ENCODE results near the gene SECISBP2.

The SECISBP2 gene

DNA sequence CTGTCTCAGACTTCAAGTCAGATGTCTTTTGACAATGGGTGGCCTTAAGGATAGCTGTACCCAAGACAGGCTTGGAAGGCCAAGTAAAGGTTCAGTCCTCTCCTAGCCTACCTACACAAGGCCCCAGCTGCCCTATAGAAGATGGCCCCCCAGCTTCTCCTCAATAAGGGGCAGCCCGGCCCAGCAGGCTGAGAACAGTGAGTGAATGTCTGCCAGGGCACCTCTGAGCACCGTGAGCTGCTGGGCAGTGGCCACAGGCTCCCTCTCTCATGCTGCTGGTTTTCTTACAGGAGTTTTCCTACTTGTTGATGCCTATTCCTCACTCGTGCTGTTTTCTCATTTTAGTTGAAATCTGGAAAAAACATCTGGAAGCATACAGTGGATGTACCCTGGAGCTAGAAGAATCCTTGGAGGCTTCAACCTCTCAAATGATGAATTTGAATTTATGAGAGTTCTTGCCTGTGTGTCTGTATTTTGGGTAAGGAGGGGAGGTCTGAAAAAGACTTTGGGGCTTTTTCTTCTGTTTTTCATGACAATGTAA lies 40.1 kb downstream of the SECISBP2 start:
- Histone ChIP-seq H3K36me3 (ENCODE audit: control insufficient read depth in 1 of 2, insufficient read depth in 2 of 2, low read length in 2 of 2) (peaks cover 47 to 68% of the 10 kb centered on the region in 2 experiments), H3K18ac (ENCODE audit: low read length) (no peak overlapping the region), H3K79me2 (ENCODE audit: control insufficient read depth, insufficient read depth, low read length, poor library complexity) (no peaks in the 10 kb centered on the region), H3K9ac (ENCODE audit: low read length) (no peak overlapping the region), H3K4me2 (ENCODE audit: low read length) (no peak overlapping the region), H2BK120ac (ENCODE audit: insufficient read depth, low read length, poor library complexity) (no peak overlapping the region), H3K9me3 (ENCODE audit: insufficient read depth, low read depth, low read length) (peaks cover 3% of the 10 kb centered on the region), H2BK12ac (ENCODE audit: low read length) (no peak overlapping the region), H4K8ac (ENCODE audit: low read depth, low read length) (no peak overlapping the region), H3K27ac (ENCODE audit: low read depth, low read length) (no peak overlapping the region), H2AFZ (ENCODE audit: insufficient read depth, low read length, poor library complexity) (no peak overlapping the region), H3K4ac (ENCODE audit: low read depth, low read length) (no peak overlapping the region), H4K12ac (ENCODE audit: low read depth, low read length) (no peak overlapping the region), H2BK5ac (ENCODE audit: low read depth, low read length, poor library complexity) (no peak overlapping the region), H3K14ac (ENCODE audit: low read length) (no peak overlapping the region), H3K4me1 (ENCODE audit: control insufficient read depth in 1 of 2, insufficient read depth in 2 of 2, low read length in 2 of 2) (peaks cover 0 to 2% of the 10 kb centered on the region in 2 experiments), H2AK5ac (ENCODE audit: low read length) (no peak overlapping the region), H4K91ac (ENCODE audit: low read depth, low read length) (no peak overlapping the region), H3K27me3 (ENCODE audit: insufficient read depth, low read length) (no peaks in the 10 kb centered on the region), H3K4me3 (ENCODE audit: low read depth, low read length) (no peak overlapping the region), H3K23ac (ENCODE audit: low read length) (no peak overlapping the region), H3K79me1 (ENCODE audit: low read length) (no peaks in the 10 kb centered on the region)
- WGBS (ENCODE audit: extremely low coverage, insufficient coverage, insufficient read length): no CpG with 5 or more reads among the region's 3 CpGs
- no peak for DNase-seq

DNA sequence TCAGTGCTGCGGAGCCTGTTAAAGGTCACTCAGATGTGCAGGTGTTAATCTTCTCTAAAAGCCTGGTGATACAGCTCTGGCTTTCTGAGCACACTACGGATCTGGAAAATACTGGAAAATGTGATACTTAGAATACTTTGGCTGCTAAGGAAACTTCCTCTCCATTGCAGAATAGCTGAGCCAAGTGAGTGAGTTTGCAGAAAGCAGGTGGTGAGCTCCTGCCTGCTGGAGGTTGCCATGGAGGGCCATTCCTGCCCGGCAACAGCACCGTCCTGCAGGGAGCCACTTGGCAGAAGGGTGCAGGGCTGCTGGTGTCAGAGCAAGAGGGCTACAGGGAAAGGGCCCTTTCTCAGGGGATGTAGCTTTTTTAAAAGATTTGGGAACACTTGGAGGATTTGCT lies 40.7 kb downstream of the SECISBP2 start:
- H4K12ac ChIP-seq (ENCODE audit: low read depth, low read length): no peak overlapping the region
- no peak overlapping the region for H4K8ac ChIP-seq (ENCODE audit: low read depth, low read length)
- no CpG with 5 or more reads among the region's 4 CpGs for WGBS (ENCODE audit: extremely low coverage, insufficient coverage, insufficient read length)
- H2AK5ac ChIP-seq (ENCODE audit: low read length): no peak overlapping the region
- no peak overlapping the region for H3K23ac ChIP-seq (ENCODE audit: low read length)
- H3K36me3 ChIP-seq (ENCODE audit: control insufficient read depth in 1 of 2, insufficient read depth in 2 of 2, low read length in 2 of 2): peaks cover 48 to 70% of the 10 kb centered on the region in 2 experiments
- no peak for DNase-seq
- H3K4me3 ChIP-seq (ENCODE audit: low read depth, low read length): no peak overlapping the region
- no peaks in the 10 kb centered on the region for H3K79me1 ChIP-seq (ENCODE audit: low read length)
- H3K4ac ChIP-seq (ENCODE audit: low read depth, low read length): no peak overlapping the region
- no peak overlapping the region for H2BK5ac ChIP-seq (ENCODE audit: low read depth, low read length, poor library complexity)
- no peaks in the 10 kb centered on the region for H3K27me3 ChIP-seq (ENCODE audit: insufficient read depth, low read length)
- H2BK12ac ChIP-seq (ENCODE audit: low read length): no peak overlapping the region
- no peak overlapping the region for H3K4me2 ChIP-seq (ENCODE audit: low read length)
- H3K9ac ChIP-seq (ENCODE audit: low read length): no peak overlapping the region
- no peak overlapping the region for H2AFZ ChIP-seq (ENCODE audit: insufficient read depth, low read length, poor library complexity)
- H3K4me1 ChIP-seq (ENCODE audit: control insufficient read depth in 1 of 2, insufficient read depth in 2 of 2, low read length in 2 of 2): peaks cover 0 to 2% of the 10 kb centered on the region in 2 experiments
- no peak overlapping the region for H3K18ac ChIP-seq (ENCODE audit: low read length)
- peaks cover 4% of the 10 kb centered on the region for H3K9me3 ChIP-seq (ENCODE audit: insufficient read depth, low read depth, low read length)
- H3K14ac ChIP-seq (ENCODE audit: low read length): no peak overlapping the region
- no peaks in the 10 kb centered on the region for H3K79me2 ChIP-seq (ENCODE audit: control insufficient read depth, insufficient read depth, low read length, poor library complexity)
- H4K91ac ChIP-seq (ENCODE audit: low read depth, low read length): no peak overlapping the region
- H3K27ac ChIP-seq (ENCODE audit: low read depth, low read length): no peak overlapping the region
- H2BK120ac ChIP-seq (ENCODE audit: insufficient read depth, low read length, poor library complexity): no peak overlapping the region

DNA sequence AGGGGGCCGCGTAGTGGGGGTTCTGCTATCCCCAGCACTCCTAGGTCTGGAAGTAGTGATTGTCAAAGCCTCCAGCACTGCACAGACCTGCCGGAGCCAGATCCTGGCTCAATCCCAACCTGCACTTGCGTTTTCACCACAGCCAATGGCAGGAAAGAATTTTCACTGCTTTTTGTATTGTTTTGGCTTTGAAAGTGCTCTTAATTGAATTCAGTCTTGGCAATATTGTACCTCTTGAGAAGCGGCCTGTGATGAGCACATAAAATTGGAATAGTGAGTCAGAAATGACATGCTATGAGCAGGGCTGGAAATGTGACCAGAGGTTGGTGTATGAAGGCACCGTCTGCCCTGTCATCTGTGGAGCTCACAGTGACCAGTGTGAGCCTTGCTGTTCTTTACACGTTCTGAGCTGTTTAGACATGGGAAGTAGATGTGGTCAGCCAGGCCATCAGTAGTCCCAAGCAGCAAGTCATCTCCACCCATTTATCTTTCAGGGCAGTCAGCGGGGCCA lies 41.5 kb downstream of the SECISBP2 start:
- DNase-seq: no peak
- Histone ChIP-seq H4K91ac (ENCODE audit: low read depth, low read length) (no peak overlapping the region), H3K23ac (ENCODE audit: low read length) (no peak overlapping the region), H3K36me3 (ENCODE audit: control insufficient read depth in 1 of 2, insufficient read depth in 2 of 2, low read length in 2 of 2) (peaks cover 44 to 63% of the 10 kb centered on the region in 2 experiments), H2BK5ac (ENCODE audit: low read depth, low read length, poor library complexity) (no peak overlapping the region), H3K79me1 (ENCODE audit: low read length) (no peaks in the 10 kb centered on the region), H2BK120ac (ENCODE audit: insufficient read depth, low read length, poor library complexity) (no peak overlapping the region), H2BK12ac (ENCODE audit: low read length) (no peak overlapping the region), H3K14ac (ENCODE audit: low read length) (no peak overlapping the region), H3K4me1 (ENCODE audit: control insufficient read depth in 1 of 2, insufficient read depth in 2 of 2, low read length in 2 of 2) (peaks cover 0 to 2% of the 10 kb centered on the region in 2 experiments), H3K9me3 (ENCODE audit: insufficient read depth, low read depth, low read length) (peaks cover 6% of the 10 kb centered on the region), H3K27me3 (ENCODE audit: insufficient read depth, low read length) (no peaks in the 10 kb centered on the region), H2AK5ac (ENCODE audit: low read length) (no peak overlapping the region), H2AFZ (ENCODE audit: insufficient read depth, low read length, poor library complexity) (no peak overlapping the region), H3K4me2 (ENCODE audit: low read length) (no peak overlapping the region), H3K4ac (ENCODE audit: low read depth, low read length) (no peak overlapping the region), H3K18ac (ENCODE audit: low read length) (no peak overlapping the region), H3K27ac (ENCODE audit: low read depth, low read length) (no peak overlapping the region), H3K4me3 (ENCODE audit: low read depth, low read length) (peak overlapping the region; percentile 4), H4K8ac (ENCODE audit: low read depth, low read length) (no peak overlapping the region), H4K12ac (ENCODE audit: low read depth, low read length) (no peak overlapping the region), H3K9ac (ENCODE audit: low read length) (no peak overlapping the region), H3K79me2 (ENCODE audit: control insufficient read depth, insufficient read depth, low read length, poor library complexity) (no peaks in the 10 kb centered on the region)
- no CpG with 5 or more reads among the region's 8 CpGs for WGBS (ENCODE audit: extremely low coverage, insufficient coverage, insufficient read length)

DNA sequence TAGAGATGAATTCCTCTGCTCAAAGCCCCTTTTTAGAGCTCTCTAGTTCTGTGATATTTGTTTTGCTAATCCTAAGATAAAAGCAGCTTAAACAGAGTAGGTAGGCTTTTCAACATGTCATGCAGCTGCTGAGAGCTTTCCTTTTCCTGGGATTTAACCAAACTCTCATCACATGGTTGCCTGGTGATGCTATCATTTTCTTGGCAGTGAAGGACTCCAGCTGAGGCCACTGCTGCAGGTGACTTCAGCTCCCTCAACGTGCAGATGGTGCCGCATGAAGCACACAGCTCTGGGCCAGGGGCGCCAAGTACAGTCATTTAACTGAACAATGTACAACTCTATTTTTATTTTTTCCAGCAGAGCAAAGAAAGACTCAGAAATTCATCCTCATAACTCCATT lies 42.2 kb downstream of the SECISBP2 start:
- Histone ChIP-seq H2BK12ac (ENCODE audit: low read length) (no peak overlapping the region), H3K79me2 (ENCODE audit: control insufficient read depth, insufficient read depth, low read length, poor library complexity) (no peaks in the 10 kb centered on the region), H2BK120ac (ENCODE audit: insufficient read depth, low read length, poor library complexity) (no peak overlapping the region), H3K18ac (ENCODE audit: low read length) (no peak overlapping the region), H3K9me3 (ENCODE audit: insufficient read depth, low read depth, low read length) (peaks cover 6% of the 10 kb centered on the region), H3K27ac (ENCODE audit: low read depth, low read length) (no peak overlapping the region), H3K23ac (ENCODE audit: low read length) (no peak overlapping the region), H3K4me1 (ENCODE audit: control insufficient read depth in 1 of 2, insufficient read depth in 2 of 2, low read length in 2 of 2) (peaks cover 0 to 2% of the 10 kb centered on the region in 2 experiments), H2AFZ (ENCODE audit: insufficient read depth, low read length, poor library complexity) (no peak overlapping the region), H4K8ac (ENCODE audit: low read depth, low read length) (no peak overlapping the region), H3K4me2 (ENCODE audit: low read length) (no peak overlapping the region), H3K9ac (ENCODE audit: low read length) (no peak overlapping the region), H3K27me3 (ENCODE audit: insufficient read depth, low read length) (no peaks in the 10 kb centered on the region), H2AK5ac (ENCODE audit: low read length) (no peak overlapping the region), H3K4ac (ENCODE audit: low read depth, low read length) (no peak overlapping the region), H3K79me1 (ENCODE audit: low read length) (no peaks in the 10 kb centered on the region), H4K12ac (ENCODE audit: low read depth, low read length) (no peak overlapping the region), H3K14ac (ENCODE audit: low read length) (no peak overlapping the region), H2BK5ac (ENCODE audit: low read depth, low read length, poor library complexity) (no peak overlapping the region), H3K4me3 (ENCODE audit: low read depth, low read length) (no peak overlapping the region), H3K36me3 (ENCODE audit: control insufficient read depth in 1 of 2, insufficient read depth in 2 of 2, low read length in 2 of 2) (peaks cover 42 to 59% of the 10 kb centered on the region in 2 experiments), H4K91ac (ENCODE audit: low read depth, low read length) (no peak overlapping the region)
- DNase-seq: no peak
- WGBS (ENCODE audit: extremely low coverage, insufficient coverage, insufficient read length): no CpG with 5 or more reads among the region's 3 CpGs
